Activated CD8-positive, alpha-beta memory T cell treated with anti-CD3 and anti-CD28 coated beads for 4 hours (primary cell): ENCODE measurements around the gene STYXL2.

ENCODE experiments used
- DNase-seq, 2 donors: peaks; one replicate each; pipeline ENCODE4 v3.0.0-alpha.2; 2020; ENCODE audit warnings: low read depth in 2 of 2

Gene STYXL2

GRCh38 chr1:167093846-167094516, at the start of gene STYXL2:
STYXL2 (plus strand) TSS chr1:167094075; CDS start chr1:167094850, 775 bp downstream.
- DNase-seq = no peak

GRCh38 chr1:167051907-167052306, 42.0 kb upstream of the STYXL2 start:
- DNase-seq = no peak

GRCh38 chr1:167052389-167052788, 41.5 kb upstream of the STYXL2 start:
- no peak for DNase-seq

- DNase-seq = no peak
Observed at GRCh38 chr1:167054531-167054930, 39.3 kb upstream of the STYXL2 start.

- no peak for DNase-seq
Observed at GRCh38 chr1:167054946-167055630, 38.8 kb upstream of the STYXL2 start.

- no peak for DNase-seq
Observed at GRCh38 chr1:167056529-167057231, 37.2 kb upstream of the STYXL2 start.

GRCh38 chr1:167057241-167057688, 36.6 kb upstream of the STYXL2 start:
- no peak for DNase-seq

GRCh38 chr1:167059045-167059808, 34.6 kb upstream of the STYXL2 start:
- peak; percentile 32 to 44 for DNase-seq

- DNase-seq = no peak
Observed at GRCh38 chr1:167059809-167060107, 34.1 kb upstream of the STYXL2 start.

- DNase-seq = no peak
Observed at GRCh38 chr1:167060141-167061072, 33.5 kb upstream of the STYXL2 start.

GRCh38 chr1:167061073-167061464, 32.8 kb upstream of the STYXL2 start:
- no peak for DNase-seq

GRCh38 chr1:167064621-167065020, 29.3 kb upstream of the STYXL2 start:
- DNase-seq = no peak

- no peak for DNase-seq
Observed at GRCh38 chr1:167065471-167065870, 28.4 kb upstream of the STYXL2 start.

- peak; percentile 44 to 63 for DNase-seq
Observed at GRCh38 chr1:167066333-167067122, 27.3 kb upstream of the STYXL2 start.

GRCh38 chr1:167067904-167068303, 26.0 kb upstream of the STYXL2 start:
- no peak for DNase-seq

GRCh38 chr1:167068761-167069160, 25.1 kb upstream of the STYXL2 start:
- DNase-seq = no peak

- no peak for DNase-seq
Observed at GRCh38 chr1:167071286-167071685, 22.6 kb upstream of the STYXL2 start.

GRCh38 chr1:167076136-167076710, 17.7 kb upstream of the STYXL2 start:
- DNase-seq = no peak

GRCh38 chr1:167077128-167077867, 16.6 kb upstream of the STYXL2 start:
- DNase-seq = no peak
